A549 (cell line): ENCODE data around the gene IL19.

ENCODE experiments used
- HDAC2 ChIP-seq: fragments of 200-600 bp; sonication (generic); IDR thresholded peaks from 2 replicates; pipeline ENCODE4 v1.6.1; 2016
- TF ChIP-seq, protein P1 (sequence below): fragments of 200-600 bp; sonication (generic); IDR thresholded peaks from 2 replicates; pipeline ENCODE4 v1.6.1; 2016; ENCODE audit warnings: antibody characterized with exemption, mild to moderate bottlenecking, moderate library complexity
- TF ChIP-seq, protein P2 (sequence below): fragments of >200 bp; sonication (Bioruptor Twin); formaldehyde crosslinking; IDR thresholded peaks from 3 replicates; pipeline ENCODE4 v1.5.1; 2016

DNA sequence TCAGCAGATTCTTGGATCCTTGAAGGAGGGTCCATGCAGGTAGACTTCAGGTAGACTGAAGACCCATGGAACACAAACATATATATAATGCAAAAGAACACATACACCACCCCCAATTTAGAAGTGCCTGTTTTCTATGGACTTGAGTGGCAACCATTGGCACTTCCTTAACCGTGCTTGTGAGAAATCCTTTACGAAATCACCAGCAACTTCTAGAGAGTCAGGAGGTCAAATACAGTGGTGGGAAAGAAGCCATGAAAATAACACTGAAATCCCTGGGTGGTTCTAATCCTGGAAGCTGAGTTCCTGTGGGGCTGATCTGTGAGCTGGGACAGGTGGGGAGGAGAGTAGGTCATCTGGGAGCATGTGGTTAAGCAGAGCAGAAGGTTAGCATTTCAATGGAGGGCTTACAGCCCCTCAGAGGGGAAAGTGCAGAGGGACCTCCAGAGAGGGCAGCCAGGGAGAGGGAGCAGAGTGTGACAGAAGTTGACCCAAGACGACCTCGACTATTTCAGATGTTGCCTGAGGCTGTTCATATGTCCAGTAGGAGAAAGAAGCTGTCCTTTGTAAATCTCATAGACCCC is 14.7 kb downstream of the IL19 start:
- TF ChIP-seq HDAC2 = no peak
- TF ChIP-seq, protein P1, sequence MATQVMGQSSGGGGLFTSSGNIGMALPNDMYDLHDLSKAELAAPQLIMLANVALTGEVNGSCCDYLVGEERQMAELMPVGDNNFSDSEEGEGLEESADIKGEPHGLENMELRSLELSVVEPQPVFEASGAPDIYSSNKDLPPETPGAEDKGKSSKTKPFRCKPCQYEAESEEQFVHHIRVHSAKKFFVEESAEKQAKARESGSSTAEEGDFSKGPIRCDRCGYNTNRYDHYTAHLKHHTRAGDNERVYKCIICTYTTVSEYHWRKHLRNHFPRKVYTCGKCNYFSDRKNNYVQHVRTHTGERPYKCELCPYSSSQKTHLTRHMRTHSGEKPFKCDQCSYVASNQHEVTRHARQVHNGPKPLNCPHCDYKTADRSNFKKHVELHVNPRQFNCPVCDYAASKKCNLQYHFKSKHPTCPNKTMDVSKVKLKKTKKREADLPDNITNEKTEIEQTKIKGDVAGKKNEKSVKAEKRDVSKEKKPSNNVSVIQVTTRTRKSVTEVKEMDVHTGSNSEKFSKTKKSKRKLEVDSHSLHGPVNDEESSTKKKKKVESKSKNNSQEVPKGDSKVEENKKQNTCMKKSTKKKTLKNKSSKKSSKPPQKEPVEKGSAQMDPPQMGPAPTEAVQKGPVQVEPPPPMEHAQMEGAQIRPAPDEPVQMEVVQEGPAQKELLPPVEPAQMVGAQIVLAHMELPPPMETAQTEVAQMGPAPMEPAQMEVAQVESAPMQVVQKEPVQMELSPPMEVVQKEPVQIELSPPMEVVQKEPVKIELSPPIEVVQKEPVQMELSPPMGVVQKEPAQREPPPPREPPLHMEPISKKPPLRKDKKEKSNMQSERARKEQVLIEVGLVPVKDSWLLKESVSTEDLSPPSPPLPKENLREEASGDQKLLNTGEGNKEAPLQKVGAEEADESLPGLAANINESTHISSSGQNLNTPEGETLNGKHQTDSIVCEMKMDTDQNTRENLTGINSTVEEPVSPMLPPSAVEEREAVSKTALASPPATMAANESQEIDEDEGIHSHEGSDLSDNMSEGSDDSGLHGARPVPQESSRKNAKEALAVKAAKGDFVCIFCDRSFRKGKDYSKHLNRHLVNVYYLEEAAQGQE = no peak
- TF ChIP-seq, protein P2, sequence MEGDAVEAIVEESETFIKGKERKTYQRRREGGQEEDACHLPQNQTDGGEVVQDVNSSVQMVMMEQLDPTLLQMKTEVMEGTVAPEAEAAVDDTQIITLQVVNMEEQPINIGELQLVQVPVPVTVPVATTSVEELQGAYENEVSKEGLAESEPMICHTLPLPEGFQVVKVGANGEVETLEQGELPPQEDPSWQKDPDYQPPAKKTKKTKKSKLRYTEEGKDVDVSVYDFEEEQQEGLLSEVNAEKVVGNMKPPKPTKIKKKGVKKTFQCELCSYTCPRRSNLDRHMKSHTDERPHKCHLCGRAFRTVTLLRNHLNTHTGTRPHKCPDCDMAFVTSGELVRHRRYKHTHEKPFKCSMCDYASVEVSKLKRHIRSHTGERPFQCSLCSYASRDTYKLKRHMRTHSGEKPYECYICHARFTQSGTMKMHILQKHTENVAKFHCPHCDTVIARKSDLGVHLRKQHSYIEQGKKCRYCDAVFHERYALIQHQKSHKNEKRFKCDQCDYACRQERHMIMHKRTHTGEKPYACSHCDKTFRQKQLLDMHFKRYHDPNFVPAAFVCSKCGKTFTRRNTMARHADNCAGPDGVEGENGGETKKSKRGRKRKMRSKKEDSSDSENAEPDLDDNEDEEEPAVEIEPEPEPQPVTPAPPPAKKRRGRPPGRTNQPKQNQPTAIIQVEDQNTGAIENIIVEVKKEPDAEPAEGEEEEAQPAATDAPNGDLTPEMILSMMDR = no peak
